ENCODE measurements around the gene RPTOR. TPM values are rescaled to one million over a fixed set of nuclear protein-coding genes. Genes with fewer than 3 reads are reported as not detected.

The RPTOR gene
- total RNA-seq, 1 experiment from 2014 or later: 25.1 TPM

- no peak overlapping the region for H4K8ac ChIP-seq (replicated peaks; ENCODE audit: insufficient read length, low read depth, low read length)
- H3T11ph ChIP-seq (ENCODE audit: low read length): no peak overlapping the region
- H3K9me3 ChIP-seq (ENCODE audit: control insufficient read depth, low read depth, low read length): no peaks in the 10 kb centered on the region
- no peak overlapping the region for H3K18ac ChIP-seq (ENCODE audit: insufficient read length, low read depth, low read length)
- H3K4ac ChIP-seq (ENCODE audit: low read depth, low read length): no peak overlapping the region
- H3K4me2 ChIP-seq (ENCODE audit: insufficient read depth, insufficient read length, low read length): no peak overlapping the region
- no peak overlapping the region for H2BK15ac ChIP-seq (ENCODE audit: low read depth, low read length)
- no peak overlapping the region for H3K27ac ChIP-seq (ENCODE audit: insufficient read length, low read depth, low read length)
- no peaks in the 10 kb centered on the region for H4K20me1 ChIP-seq (ENCODE audit: control insufficient read depth, insufficient read depth, insufficient read length)
- no peak overlapping the region for H3K9ac ChIP-seq (ENCODE audit: extremely low read depth, insufficient read length, low read length)
- H3K56ac ChIP-seq (ENCODE audit: insufficient read length, low read depth, low read length): no peak overlapping the region
- no peak overlapping the region for H3K23ac ChIP-seq (ENCODE audit: insufficient read length, low read depth, low read length)
- TF ChIP-seq, protein P1, sequence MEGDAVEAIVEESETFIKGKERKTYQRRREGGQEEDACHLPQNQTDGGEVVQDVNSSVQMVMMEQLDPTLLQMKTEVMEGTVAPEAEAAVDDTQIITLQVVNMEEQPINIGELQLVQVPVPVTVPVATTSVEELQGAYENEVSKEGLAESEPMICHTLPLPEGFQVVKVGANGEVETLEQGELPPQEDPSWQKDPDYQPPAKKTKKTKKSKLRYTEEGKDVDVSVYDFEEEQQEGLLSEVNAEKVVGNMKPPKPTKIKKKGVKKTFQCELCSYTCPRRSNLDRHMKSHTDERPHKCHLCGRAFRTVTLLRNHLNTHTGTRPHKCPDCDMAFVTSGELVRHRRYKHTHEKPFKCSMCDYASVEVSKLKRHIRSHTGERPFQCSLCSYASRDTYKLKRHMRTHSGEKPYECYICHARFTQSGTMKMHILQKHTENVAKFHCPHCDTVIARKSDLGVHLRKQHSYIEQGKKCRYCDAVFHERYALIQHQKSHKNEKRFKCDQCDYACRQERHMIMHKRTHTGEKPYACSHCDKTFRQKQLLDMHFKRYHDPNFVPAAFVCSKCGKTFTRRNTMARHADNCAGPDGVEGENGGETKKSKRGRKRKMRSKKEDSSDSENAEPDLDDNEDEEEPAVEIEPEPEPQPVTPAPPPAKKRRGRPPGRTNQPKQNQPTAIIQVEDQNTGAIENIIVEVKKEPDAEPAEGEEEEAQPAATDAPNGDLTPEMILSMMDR (conservative IDR thresholded peaks at IDR 0.05): no peak
- no peak overlapping the region for H2BK20ac ChIP-seq (ENCODE audit: low read depth, low read length, poor library complexity, severe bottlenecking)
- H3K23me2 ChIP-seq (ENCODE audit: insufficient read length, low read depth, low read length, poor library complexity, severe bottlenecking): no peaks in the 10 kb centered on the region
- peaks cover 8 to 9% of the 10 kb centered on the region in 2 experiments; a peak in 3 of 4 replicates for H3K4me1 Mint-ChIP-seq
- no peak overlapping the region for H4K91ac ChIP-seq (ENCODE audit: insufficient read length, low read depth, low read length)
- H2AFZ ChIP-seq (ENCODE audit: low read length): no peak overlapping the region
- H3K27me3 ChIP-seq (ENCODE audit: insufficient read depth, low read length): no peaks in the 10 kb centered on the region
- no peak overlapping the region for H2BK5ac ChIP-seq (ENCODE audit: insufficient read length, low read length)
- no peaks in the 10 kb centered on the region for H3K79me1 ChIP-seq (ENCODE audit: insufficient read depth, low read depth, low read length, poor library complexity, severe bottlenecking)
- WGBS (ENCODE audit: extremely low coverage, insufficient read length, low lambda C conversion rate): no CpG with 5 or more reads among the region's 38 CpGs
- no peak overlapping the region for H4K5ac ChIP-seq (ENCODE audit: insufficient read length, low read depth, low read length)
- DNase-seq: no peak
- peaks cover 6 to 17% (median 8%) of the 10 kb centered on the region in 3 experiments for H3K36me3 Mint-ChIP-seq (ENCODE audit: insufficient read depth in 1 of 3, low read depth in 3 of 3)
- H2BK12ac ChIP-seq (ENCODE audit: insufficient read length, low read depth, low read length): no peak overlapping the region
- no peak overlapping the region for H3K4me3 Mint-ChIP-seq
- H2AK5ac ChIP-seq (ENCODE audit: insufficient read length, low read length): no peak overlapping the region
- H3K9me3 Mint-ChIP-seq: no peaks in the 10 kb centered on the region
- H3K79me2 ChIP-seq (ENCODE audit: insufficient read depth, low read length): no peaks in the 10 kb centered on the region
- no peak overlapping the region for H3K27ac Mint-ChIP-seq
- no peak overlapping the region for H3K14ac ChIP-seq (ENCODE audit: insufficient read depth, low read length)
- no peak overlapping the region for H2BK120ac ChIP-seq (ENCODE audit: low read depth, low read length, poor library complexity, severe bottlenecking)
- H3K27me3 Mint-ChIP-seq (ENCODE audit: low read depth): peaks cover 1% of the 10 kb centered on the region; the same call in 1 of the 2 replicates
- no peaks in the 10 kb centered on the region for H3K4me1 ChIP-seq (ENCODE audit: insufficient read depth, low read length)
Measured at GRCh38 chr17:80951121-80952090, 406.8 kb downstream of the RPTOR start.

Data from H9 (cell line).